Cardiac fibroblast (primary cell): ENCODE data around the gene TTR.

Source experiments
- DNase-seq, 2 donors: peaks; one replicate each; pipeline versions ENCODE4 v3.0.0 to v3.0.0-alpha.2; 2010; ENCODE audit warnings: low read depth in 2 of 2
- H3K4me3 ChIP-seq, 2 donors: replicated peaks in 1 of 2; 1 replicate in 1 of 2; 2 replicates in 1 of 2; pipeline ENCODE4 v1.5.1; 2011; ENCODE audit warnings: low read depth in 2 of 2, low read length in 2 of 2, mild to moderate bottlenecking in 2 of 2, moderate library complexity in 1 of 2
- CTCF ChIP-seq: IDR thresholded peaks from one replicate; pipeline ENCODE4 v1.5.1; 2011; ENCODE audit warnings: low read depth, mild to moderate bottlenecking, low read length, inconsistent platforms

TTR gene

GRCh38 chr18:31609886-31610285, 18.2 kb downstream of the TTR start:
- DNase-seq = no peak
- no peak for TF ChIP-seq CTCF
- H3K4me3 ChIP-seq = no peak overlapping the region

GRCh38 chr18:31610286-31611205, 18.9 kb downstream of the TTR start:
- H3K4me3 ChIP-seq = no peak overlapping the region
- peak; percentile 13 for TF ChIP-seq CTCF
- DNase-seq = peak; percentile 5 to 15

- no peak for DNase-seq
- no peak for TF ChIP-seq CTCF
- no peak overlapping the region for H3K4me3 ChIP-seq
Observed at GRCh38 chr18:31611511-31611910, 19.8 kb downstream of the TTR start.

GRCh38 chr18:31612124-31612523, 20.4 kb downstream of the TTR start:
- no peak overlapping the region for H3K4me3 ChIP-seq
- DNase-seq = no peak
- TF ChIP-seq CTCF = no peak

GRCh38 chr18:31614044-31614443, 22.4 kb downstream of the TTR start:
- no peak for TF ChIP-seq CTCF
- H3K4me3 ChIP-seq = no peak overlapping the region
- no peak for DNase-seq

- DNase-seq = no peak
- H3K4me3 ChIP-seq = no peak overlapping the region
- TF ChIP-seq CTCF = no peak
Observed at GRCh38 chr18:31616586-31616985, 24.9 kb downstream of the TTR start.
